Measurements from ENCODE around the gene ISL1. TPM values are rescaled to one million over a fixed set of nuclear protein-coding genes. Genes with fewer than 3 reads are reported as not detected.

The ISL1 gene
- total and polyA plus RNA-seq, 9 donors, result not detected

- H3K36me3 ChIP-seq, result no peaks in the 10 kb centered on the region
- no peaks in the 10 kb centered on the region for H3K27me3 ChIP-seq
- 0 to 2% (median 2%) methylated on average over 14 to 17 of the region's 17 CpGs for WGBS, 3 donors
- no peak for DNase-seq
- intact Hi-C loops (cut with DNase I), result no loop called here
- no peaks in the 10 kb centered on the region for H3K4me1 ChIP-seq (ENCODE audit: insufficient read depth)
- H3K4me3 ChIP-seq, result no peak overlapping the region
- TF ChIP-seq POLR2A (IDR thresholded peaks at IDR 0.05), result no peak
- TF ChIP-seq EP300 (IDR thresholded peaks at IDR 0.05), result no peak
- no peak for TF ChIP-seq CTCF (IDR thresholded peaks at IDR 0.05)
- H3K9me3 ChIP-seq, result no peaks in the 10 kb centered on the region
- H3K27ac ChIP-seq, result no peak overlapping the region
Measured at GRCh38 chr5:51389288-51389576, 6.0 kb downstream of the ISL1 start.

GRCh38 chr5:51389577-51390463 is 6.6 kb downstream of the ISL1 start:
- Histone ChIP-seq H3K4me1 (ENCODE audit: insufficient read depth) (no peaks in the 10 kb centered on the region), H3K9me3 (no peaks in the 10 kb centered on the region), H3K27ac (no peak overlapping the region), H3K27me3 (no peaks in the 10 kb centered on the region), H3K36me3 (no peaks in the 10 kb centered on the region), H3K4me3 (no peak overlapping the region)
- intact Hi-C loops (cut with DNase I), result no loop called here
- WGBS, 3 donors, result 3 to 4% (median 3%) methylated on average over 62 to 68 of the region's 68 CpGs
- DNase-seq, result no peak
- no peak for TF ChIP-seq EP300 (IDR thresholded peaks at IDR 0.05)
- no peak for TF ChIP-seq CTCF (IDR thresholded peaks at IDR 0.05)
- TF ChIP-seq POLR2A (IDR thresholded peaks at IDR 0.05), result no peak

GRCh38 chr5:51391175-51391574 is 7.9 kb downstream of the ISL1 start:
- WGBS, 3 donors, result 28 to 47% (median 44%) methylated on average over 5 of the region's 5 CpGs
- H3K9me3 ChIP-seq, result no peaks in the 10 kb centered on the region
- DNase-seq, result no peak
- H3K4me1 ChIP-seq (ENCODE audit: insufficient read depth), result no peaks in the 10 kb centered on the region
- no peaks in the 10 kb centered on the region for H3K27me3 ChIP-seq
- no peak overlapping the region for H3K4me3 ChIP-seq
- no peak overlapping the region for H3K27ac ChIP-seq
- intact Hi-C loops (cut with DNase I), result no loop called here
- no peak for TF ChIP-seq POLR2A (IDR thresholded peaks at IDR 0.05)
- TF ChIP-seq CTCF (IDR thresholded peaks at IDR 0.05), result no peak
- TF ChIP-seq EP300 (IDR thresholded peaks at IDR 0.05), result no peak
- H3K36me3 ChIP-seq, result no peaks in the 10 kb centered on the region

- Histone ChIP-seq H3K9me3 (no peaks in the 10 kb centered on the region), H3K4me3 (no peak overlapping the region), H3K4me1 (ENCODE audit: insufficient read depth) (no peaks in the 10 kb centered on the region), H3K27ac (no peak overlapping the region), H3K27me3 (no peaks in the 10 kb centered on the region), H3K36me3 (no peaks in the 10 kb centered on the region)
- 19 to 29% (median 21%) methylated on average over 3 of the region's 3 CpGs for WGBS, 3 donors
- intact Hi-C loops (cut with DNase I), result no loop called here
- no peak for DNase-seq
- TF ChIP-seq EP300 (IDR thresholded peaks at IDR 0.05) (no peak), CTCF (IDR thresholded peaks at IDR 0.05) (no peak), POLR2A (IDR thresholded peaks at IDR 0.05) (no peak)
Measured at GRCh38 chr5:51392689-51393199, 9.5 kb downstream of the ISL1 start.
